ENCODE results near the gene ODF2L.

DNA sequence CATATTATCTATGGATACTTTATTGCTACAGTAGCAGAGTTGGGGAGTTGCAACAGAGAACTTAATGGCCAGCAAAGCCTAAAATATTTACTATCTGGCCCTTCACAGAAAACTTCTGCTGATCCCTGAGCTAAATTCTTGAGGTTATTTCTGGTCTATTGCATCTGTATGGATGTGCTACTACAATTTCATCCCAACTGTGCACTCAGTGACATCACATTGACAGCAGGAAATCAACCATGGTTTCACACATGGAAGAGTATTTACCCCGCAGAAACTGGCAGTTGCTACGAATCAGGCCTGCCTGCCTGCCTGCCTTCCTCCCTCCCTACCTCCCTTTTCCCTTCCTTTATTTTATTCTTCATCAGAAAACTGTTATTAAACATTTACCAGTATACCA, 39.9 kb upstream of the ODF2L start:
- TF ChIP-seq, protein P1, sequence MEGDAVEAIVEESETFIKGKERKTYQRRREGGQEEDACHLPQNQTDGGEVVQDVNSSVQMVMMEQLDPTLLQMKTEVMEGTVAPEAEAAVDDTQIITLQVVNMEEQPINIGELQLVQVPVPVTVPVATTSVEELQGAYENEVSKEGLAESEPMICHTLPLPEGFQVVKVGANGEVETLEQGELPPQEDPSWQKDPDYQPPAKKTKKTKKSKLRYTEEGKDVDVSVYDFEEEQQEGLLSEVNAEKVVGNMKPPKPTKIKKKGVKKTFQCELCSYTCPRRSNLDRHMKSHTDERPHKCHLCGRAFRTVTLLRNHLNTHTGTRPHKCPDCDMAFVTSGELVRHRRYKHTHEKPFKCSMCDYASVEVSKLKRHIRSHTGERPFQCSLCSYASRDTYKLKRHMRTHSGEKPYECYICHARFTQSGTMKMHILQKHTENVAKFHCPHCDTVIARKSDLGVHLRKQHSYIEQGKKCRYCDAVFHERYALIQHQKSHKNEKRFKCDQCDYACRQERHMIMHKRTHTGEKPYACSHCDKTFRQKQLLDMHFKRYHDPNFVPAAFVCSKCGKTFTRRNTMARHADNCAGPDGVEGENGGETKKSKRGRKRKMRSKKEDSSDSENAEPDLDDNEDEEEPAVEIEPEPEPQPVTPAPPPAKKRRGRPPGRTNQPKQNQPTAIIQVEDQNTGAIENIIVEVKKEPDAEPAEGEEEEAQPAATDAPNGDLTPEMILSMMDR (IDR thresholded peaks at IDR 0.05): no peak
- TF ChIP-seq POLR2AphosphoS5 (IDR thresholded peaks at IDR 0.05) (no peak), POLR2A (IDR thresholded peaks at IDR 0.05) (no peak)

Data from prostate gland (tissue), 2 donors.